T-helper 1 cell treated with Interleukin-12 subunit alpha and Interleukin-12 subunit beta and Interleukin-4 antibody, amounts not matched to agents 30 ng/mL and 1 ng/mL, for 36 hours (primary cell): ENCODE data around the gene MCMBP. TPM values are rescaled to one million over a fixed set of nuclear protein-coding genes. Genes with fewer than 3 reads are reported as not detected.
"Not testable (repeated sequence)": the region's sequence is repeated elsewhere in the genome, so short reads cannot be mapped to it uniquely, and the experiment has no call there.

ENCODE experiments used
- intact Hi-C: fragments of 100-400 bp; cut with micrococcal nuclease; formaldehyde crosslinking; loops from one replicate; pipeline ENCODE4 v1.15.1; 2024
- total RNA-seq: library from RNA; stranded (reverse); gene quantifications from 2 replicates; pipeline ENCODE4 v1.2.3, GENCODE V29; 2022

MCMBP gene
- 81.1 and 84.2 TPM in 2 replicates for total RNA-seq

- intact Hi-C loops: loop anchor here (1.0 to 10.0 kb wide), 7 partner anchors 13 to 1530 kb away; partner anchors contain the start of genes EIF3A, FAM204A and INPP5F
Measured at GRCh38 chr10:119872610-119872859, at the start of gene MCMBP. Gene MCMBP (minus strand): TSS chr10:119872843. CDS start chr10:119872584, 259 bp downstream.

GRCh38 chr10:119919826-119920225 lies 47.2 kb upstream of the MCMBP start:
- intact Hi-C loops: loop anchor here (2.0 kb wide), 2 partner anchors 27 to 169 kb away; partner anchors contain the start of gene SEC23IP

- intact Hi-C loops: no loop called here
Measured at GRCh38 chr10:119919271-119919670, 46.6 kb upstream of the MCMBP start.

- intact Hi-C loops: no loop called here
Measured at GRCh38 chr10:119917777-119918176, 45.1 kb upstream of the MCMBP start.

- intact Hi-C loops: no loop called here
Measured at GRCh38 chr10:119910689-119911088, 38.0 kb upstream of the MCMBP start.

GRCh38 chr10:119908166-119908565 lies 35.5 kb upstream of the MCMBP start:
- intact Hi-C loops: no loop called here

- intact Hi-C loops: not testable (repeated sequence)
Measured at GRCh38 chr10:119907695-119908094, 35.1 kb upstream of the MCMBP start.

GRCh38 chr10:119903946-119904666 lies 31.5 kb upstream of the MCMBP start:
- intact Hi-C loops: no loop called here

GRCh38 chr10:119898577-119898976 lies 25.9 kb upstream of the MCMBP start:
- intact Hi-C loops: loop anchor here (10.0 kb wide), 1 partner anchor 794 kb away; the partner anchor contains the start of gene DENND10

- intact Hi-C loops: loop anchor here (10.0 kb wide), 1 partner anchor 792 kb away; the partner anchor contains the start of gene DENND10
Measured at GRCh38 chr10:119896937-119897770, 24.5 kb upstream of the MCMBP start.

- intact Hi-C loops: loop anchor here (10.0 kb wide), 1 partner anchor 791 kb away; the partner anchor contains the start of gene DENND10
Measured at GRCh38 chr10:119896061-119896655, 23.5 kb upstream of the MCMBP start.

- intact Hi-C loops: loop anchor here (2.0 to 10.0 kb wide), 5 partner anchors 27 to 1847 kb away; partner anchors contain the start of genes DENND10, FAM204A, GRK5 and RAB11FIP2
Measured at GRCh38 chr10:119893845-119894427, 21.3 kb upstream of the MCMBP start.

- intact Hi-C loops: loop anchor here (2.0 to 10.0 kb wide), 5 partner anchors 28 to 1846 kb away; partner anchors contain the start of genes DENND10, FAM204A, GRK5 and RAB11FIP2
Measured at GRCh38 chr10:119893074-119893473, 20.4 kb upstream of the MCMBP start.

- intact Hi-C loops: loop anchor here (1.0 to 10.0 kb wide), 10 partner anchors 19 to 1845 kb away; partner anchors contain the start of genes DENND10, EIF3A, FAM204A and GRK5
Measured at GRCh38 chr10:119892188-119893065, 19.8 kb upstream of the MCMBP start, which contains the start of gene SEC23IP. Gene SEC23IP (plus strand): TSS chr10:119892730. CDS start chr10:119892783, 53 bp downstream.

GRCh38 chr10:119891849-119892187 lies 19.2 kb upstream of the MCMBP start:
- intact Hi-C loops: loop anchor here (1.0 to 10.0 kb wide), 10 partner anchors 19 to 1845 kb away; partner anchors contain the start of genes DENND10, EIF3A, FAM204A and GRK5

GRCh38 chr10:119890307-119890706 lies 17.7 kb upstream of the MCMBP start:
- intact Hi-C loops: loop anchor here (5.0 to 10.0 kb wide), 4 partner anchors 683 to 1843 kb away; partner anchors contain the start of genes DENND10, FAM204A, GRK5 and RAB11FIP2

- intact Hi-C loops: not testable (repeated sequence)
Measured at GRCh38 chr10:119889201-119889600, 16.6 kb upstream of the MCMBP start.

GRCh38 chr10:119888715-119889114 lies 16.1 kb upstream of the MCMBP start:
- intact Hi-C loops: not testable (repeated sequence)

GRCh38 chr10:119886070-119886469 lies 13.4 kb upstream of the MCMBP start:
- intact Hi-C loops: not testable (repeated sequence)
